Stimulated activated CD8-positive, alpha-beta memory T cell treated with anti-CD3 and anti-CD28 coated beads, Interleukin-2, amount 100 ng/mL, for 48 hours (primary cell): ENCODE results near the gene SMG7.

Experiments used
- DNase-seq, 2 donors: peaks; one replicate each; pipeline ENCODE4 v3.0.0-alpha.2; 2020; ENCODE audit warnings: low read depth in 2 of 2

Gene SMG7

GRCh38 chr1:183508694-183509093, 36.4 kb downstream of the SMG7 start:
- DNase-seq = no peak

- no peak for DNase-seq
Observed at GRCh38 chr1:183512450-183512849, 40.2 kb downstream of the SMG7 start.

GRCh38 chr1:183514235-183514634, 41.9 kb downstream of the SMG7 start:
- DNase-seq = no peak

GRCh38 chr1:183515002-183515689, 42.8 kb downstream of the SMG7 start:
- no peak for DNase-seq

- no peak for DNase-seq
Observed at GRCh38 chr1:183516725-183517124, 44.4 kb downstream of the SMG7 start.

GRCh38 chr1:183517401-183517800, 45.1 kb downstream of the SMG7 start:
- DNase-seq = no peak

- no peak for DNase-seq
Observed at GRCh38 chr1:183520379-183520778, 48.1 kb downstream of the SMG7 start.

- DNase-seq = no peak
Observed at GRCh38 chr1:183522104-183522503, 49.8 kb downstream of the SMG7 start.

- no peak for DNase-seq
Observed at GRCh38 chr1:183528577-183528976, 56.3 kb downstream of the SMG7 start.

- DNase-seq = no peak
Observed at GRCh38 chr1:183533617-183534174, 61.4 kb downstream of the SMG7 start.

GRCh38 chr1:183537405-183537804, 65.1 kb downstream of the SMG7 start:
- no peak for DNase-seq

- no peak for DNase-seq
Observed at GRCh38 chr1:183543619-183544204, 71.4 kb downstream of the SMG7 start.

- DNase-seq = no peak
Observed at GRCh38 chr1:183544598-183545297, 72.4 kb downstream of the SMG7 start.

- DNase-seq = no peak
Observed at GRCh38 chr1:183546427-183546826, 74.1 kb downstream of the SMG7 start.

GRCh38 chr1:183548116-183548515, 75.8 kb downstream of the SMG7 start:
- DNase-seq = no peak

- DNase-seq = no peak
Observed at GRCh38 chr1:183550915-183551314, 78.6 kb downstream of the SMG7 start.

GRCh38 chr1:183551924-183552323, 79.6 kb downstream of the SMG7 start:
- DNase-seq = no peak

- no peak for DNase-seq
Observed at GRCh38 chr1:183552441-183552840, 80.1 kb downstream of the SMG7 start.

- DNase-seq = no peak
Observed at GRCh38 chr1:183552891-183553290, 80.6 kb downstream of the SMG7 start.

- DNase-seq = no peak
Observed at GRCh38 chr1:183553331-183553730, 81.0 kb downstream of the SMG7 start.

GRCh38 chr1:183553764-183554163, 81.5 kb downstream of the SMG7 start:
- no peak for DNase-seq

- no peak for DNase-seq
Observed at GRCh38 chr1:183554577-183554976, 82.3 kb downstream of the SMG7 start.

- no peak for DNase-seq
Observed at GRCh38 chr1:183559061-183559460, 86.8 kb downstream of the SMG7 start.
